Gastrocnemius medialis (tissue), 4 donors: ENCODE measurements around the gene RNF151.

Experiments used
- POLR2A ChIP-seq, 2 donors: fragments of 450-650 bp; IDR thresholded peaks; one replicate each; pipeline ENCODE4 v1.6.1; 2017; ENCODE audit warnings: antibody characterized with exemption in 2 of 2, mild to moderate bottlenecking in 2 of 2, moderate library complexity in 2 of 2
- TF ChIP-seq, protein P1 (sequence below), 5 experiments: fragments of 450-650 bp in 3 of 5; fragments of 200-600 bp in 2 of 5; sonication (generic) in 2 of 5; IDR thresholded peaks in 4 of 5; conservative IDR thresholded peaks in 1 of 5; 1 replicate in 4 of 5; 2 replicates in 1 of 5; pipeline ENCODE4 v1.5.1; 2016 to 2019; ENCODE audit warnings: antibody characterized with exemption in 5 of 5, mild to moderate bottlenecking in 3 of 5, moderate library complexity in 3 of 5

DNA sequence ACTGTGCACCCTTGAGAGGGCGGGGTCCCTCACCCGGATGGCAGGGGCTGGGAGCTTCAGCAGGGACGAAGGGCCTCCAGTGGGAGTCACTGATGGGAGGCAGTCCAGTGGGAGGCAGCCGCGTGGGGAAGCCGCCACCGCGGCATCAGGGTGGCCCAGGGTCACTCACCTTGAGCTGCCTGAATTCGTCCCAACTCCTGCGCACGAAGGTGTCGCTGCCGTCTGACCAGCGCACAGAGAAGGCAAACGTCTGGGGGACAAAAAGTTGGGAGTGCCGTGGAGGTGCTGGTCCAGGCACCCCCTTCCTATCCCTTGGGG, 14.1 kb downstream of the RNF151 start:
- TF ChIP-seq, protein P1, sequence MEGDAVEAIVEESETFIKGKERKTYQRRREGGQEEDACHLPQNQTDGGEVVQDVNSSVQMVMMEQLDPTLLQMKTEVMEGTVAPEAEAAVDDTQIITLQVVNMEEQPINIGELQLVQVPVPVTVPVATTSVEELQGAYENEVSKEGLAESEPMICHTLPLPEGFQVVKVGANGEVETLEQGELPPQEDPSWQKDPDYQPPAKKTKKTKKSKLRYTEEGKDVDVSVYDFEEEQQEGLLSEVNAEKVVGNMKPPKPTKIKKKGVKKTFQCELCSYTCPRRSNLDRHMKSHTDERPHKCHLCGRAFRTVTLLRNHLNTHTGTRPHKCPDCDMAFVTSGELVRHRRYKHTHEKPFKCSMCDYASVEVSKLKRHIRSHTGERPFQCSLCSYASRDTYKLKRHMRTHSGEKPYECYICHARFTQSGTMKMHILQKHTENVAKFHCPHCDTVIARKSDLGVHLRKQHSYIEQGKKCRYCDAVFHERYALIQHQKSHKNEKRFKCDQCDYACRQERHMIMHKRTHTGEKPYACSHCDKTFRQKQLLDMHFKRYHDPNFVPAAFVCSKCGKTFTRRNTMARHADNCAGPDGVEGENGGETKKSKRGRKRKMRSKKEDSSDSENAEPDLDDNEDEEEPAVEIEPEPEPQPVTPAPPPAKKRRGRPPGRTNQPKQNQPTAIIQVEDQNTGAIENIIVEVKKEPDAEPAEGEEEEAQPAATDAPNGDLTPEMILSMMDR (IDR thresholded peaks at IDR 0.05 in 4 of 5, conservative IDR thresholded peaks at IDR 0.05 in 1 of 5): no peak
- no peak for TF ChIP-seq POLR2A (IDR thresholded peaks at IDR 0.05)
